ENCODE results near the gene UTP20.

- no peak for TF ChIP-seq CTCF (IDR thresholded peaks at IDR 0.05; ENCODE audit: low read depth, low read length, missing input control)
- no peak for TF ChIP-seq SP1 (IDR thresholded peaks at IDR 0.05)
- TF ChIP-seq RAD21 (IDR thresholded peaks at IDR 0.05) = no peak
These were observed 2.5 kb upstream of the UTP20 start for GRCh38 chr12:101277443-101277842.
